Mesothelial cell of epicardium (in vitro differentiated cells): ENCODE results near the gene C11orf42. TPM values are rescaled to one million over a fixed set of nuclear protein-coding genes. Genes with fewer than 3 reads are reported as not detected.
A peak's percentile ranks its signal among the peaks of the same experiment; 100 is the strongest.

Experiments
- DNase-seq, 2 experiments: peaks; one replicate each; pipeline ENCODE4 v3.0.0; 2021; ENCODE audit warnings: low spot score in 2 of 2; ENCODE audit not compliant: unreplicated experiment in 2 of 2
- H3K27ac Mint-ChIP-seq: 2 replicates; pipeline ENCODE4 v1.8.0; 2021; ENCODE audit warnings: mixed read lengths
- H3K27me3 Mint-ChIP-seq: 2 replicates; pipeline ENCODE4 v1.8.0; 2021; ENCODE audit warnings: low read depth, mixed read lengths
- H3K36me3 Mint-ChIP-seq: 2 replicates; pipeline ENCODE4 v1.8.0; 2021; ENCODE audit warnings: mixed read lengths
- H3K4me1 Mint-ChIP-seq: 2 replicates; pipeline ENCODE4 v1.8.0; 2021; ENCODE audit warnings: mixed read lengths
- H3K4me3 Mint-ChIP-seq: 2 replicates; pipeline ENCODE4 v1.8.0; 2021; ENCODE audit warnings: mild to moderate bottlenecking, moderate library complexity, mixed read lengths
- H3K9me3 Mint-ChIP-seq: 2 replicates; pipeline ENCODE4 v1.8.0; 2021; ENCODE audit warnings: mixed read lengths
- CTCF ChIP-seq: fragments of 200-600 bp; sonication (generic); IDR thresholded peaks from one replicate; pipeline ENCODE4 v1.5.0; 2021; ENCODE audit warnings: antibody characterized with exemption; ENCODE audit not compliant: unreplicated experiment
- total RNA-seq: library from RNA; stranded (reverse); gene quantifications from 3 replicates; pipeline ENCODE4 v1.2.1, GENCODE V29; 2021

C11orf42 gene
- total RNA-seq, 1 donor from 2014 or later, result not detected

GRCh38 chr11:6258571-6259081, 53.3 kb downstream of the C11orf42 start:
- peak overlapping the region; percentile 62 for H3K4me3 Mint-ChIP-seq
- peaks cover 14% of the 10 kb centered on the region for H3K27me3 Mint-ChIP-seq

DNA sequence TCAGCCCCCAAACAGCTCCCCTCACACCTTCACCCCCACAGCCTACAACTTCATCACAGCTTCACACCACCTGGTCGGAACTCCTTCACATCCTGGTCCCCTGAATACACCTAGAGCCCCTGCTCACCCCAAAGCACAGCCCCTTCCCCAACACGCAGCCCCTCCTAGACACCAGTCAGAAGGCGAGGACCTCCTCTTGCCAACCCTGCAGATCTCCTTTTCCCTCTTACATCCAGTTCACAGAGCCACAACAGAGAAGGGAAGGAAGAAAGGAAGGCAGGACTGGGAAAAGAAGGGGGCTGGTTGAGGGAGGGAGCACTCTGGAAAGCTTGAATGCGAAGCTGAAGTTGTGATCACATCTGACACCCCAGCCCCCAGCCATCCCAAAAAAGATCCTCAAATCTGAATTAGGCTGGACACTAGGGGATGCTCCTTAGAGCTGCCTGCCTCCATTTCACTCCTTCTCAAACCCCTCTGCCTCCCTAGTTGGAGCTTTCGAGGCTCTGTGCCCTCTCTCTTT, 54.9 kb downstream of the C11orf42 start:
- Mint-ChIP-seq H3K9me3 (no peaks in the 10 kb centered on the region), H3K27ac (no peak overlapping the region), H3K4me1 (peaks cover 9% of the 10 kb centered on the region), H3K36me3 (no peaks in the 10 kb centered on the region), H3K4me3 (no peak overlapping the region), H3K27me3 (peaks cover 14% of the 10 kb centered on the region)
- DNase-seq, result no peak
- TF ChIP-seq CTCF, result no peak

More at GRCh38 chr11:6258571-6259081, 53.3 kb downstream of the C11orf42 start:
- DNase-seq, result no peak
- no peak for TF ChIP-seq CTCF
- Mint-ChIP-seq H3K4me1 (peaks cover 9% of the 10 kb centered on the region), H3K27ac (no peak overlapping the region), H3K36me3 (no peaks in the 10 kb centered on the region), H3K9me3 (no peaks in the 10 kb centered on the region)

Other genes with a start within 250 kb of the C11orf42 start
- gene OR56A5, start 237.1 kb upstream of the C11orf42 start, total RNA-seq, result 0.31 TPM in 1 of 3 replicates, not detected in the others
- gene OR52L1, start 218.6 kb upstream of the C11orf42 start, total RNA-seq, result not detected in 3 replicates
- gene OR56A4, start 198.6 kb upstream of the C11orf42 start, total RNA-seq, result 0.09 to 0.11 TPM (median 0.11 TPM) in 3 replicates
- 0.09 to 0.20 TPM (median 0.13 TPM) in 3 replicates for gene OR56A1, start 174.8 kb upstream of the C11orf42 start, total RNA-seq
- gene OR56B4, start 97.9 kb upstream of the C11orf42 start, total RNA-seq, result not detected in 3 replicates
- gene OR52B2, start 35.2 kb upstream of the C11orf42 start, total RNA-seq, result not detected in 3 replicates
- gene OR52W1, start 6.3 kb upstream of the C11orf42 start, total RNA-seq, result not detected in 3 replicates
- gene FHIP1B, start 29.1 kb downstream of the C11orf42 start, total RNA-seq, result 46.6 to 47.0 TPM (median 46.7 TPM) in 3 replicates
- 0.27 to 0.54 TPM (median 0.49 TPM) in 3 replicates for gene CNGA4, start 33.5 kb downstream of the C11orf42 start, total RNA-seq
- gene CCKBR, start 54.3 kb downstream of the C11orf42 start, total RNA-seq, result 3.7 to 4.6 TPM (median 3.8 TPM) in 3 replicates
- gene CAVIN3, start 114.9 kb downstream of the C11orf42 start, total RNA-seq, result 15.3 to 16.4 TPM (median 16.3 TPM) in 3 replicates
- gene SMPD1, start 184.9 kb downstream of the C11orf42 start, total RNA-seq, result 24.9 to 27.2 TPM (median 27.1 TPM) in 3 replicates
- gene APBB1, start 213.5 kb downstream of the C11orf42 start, total RNA-seq, result 61.7 to 64.2 TPM (median 62.4 TPM) in 3 replicates
- 5.2 to 9.9 TPM (median 9.5 TPM) in 3 replicates for gene HPX, start 235.4 kb downstream of the C11orf42 start, total RNA-seq